HS-5 (cell line): Measurements from ENCODE around the gene RPTOR.

Source experiments
- DNase-seq: peaks from one replicate; pipeline ENCODE4 v3.0.0-alpha.2; 2012; ENCODE audit warnings: low read depth

Gene RPTOR

GRCh38 chr17:80916246-80916645 lies 371.6 kb downstream of the RPTOR start:
- no peak for DNase-seq

- no peak for DNase-seq
Observed at GRCh38 chr17:80917716-80918560, 373.3 kb downstream of the RPTOR start.

GRCh38 chr17:80918731-80919130 lies 374.1 kb downstream of the RPTOR start:
- no peak for DNase-seq

GRCh38 chr17:80919331-80920311 lies 375.0 kb downstream of the RPTOR start:
- DNase-seq, result no peak

GRCh38 chr17:80920441-80920840 lies 375.8 kb downstream of the RPTOR start:
- DNase-seq, result no peak

GRCh38 chr17:80921159-80921558 lies 376.5 kb downstream of the RPTOR start:
- DNase-seq, result no peak

GRCh38 chr17:80921741-80922579 lies 377.3 kb downstream of the RPTOR start:
- no peak for DNase-seq

- DNase-seq, result no peak
Observed at GRCh38 chr17:80922580-80923160, 378.0 kb downstream of the RPTOR start.

- no peak for DNase-seq
Observed at GRCh38 chr17:80923211-80924110, 378.8 kb downstream of the RPTOR start.

GRCh38 chr17:80924111-80924806 lies 379.6 kb downstream of the RPTOR start:
- no peak for DNase-seq

GRCh38 chr17:80924807-80925610 lies 380.4 kb downstream of the RPTOR start:
- no peak for DNase-seq

- DNase-seq, result no peak
Observed at GRCh38 chr17:80925688-80926335, 381.2 kb downstream of the RPTOR start.

GRCh38 chr17:80926591-80927250 lies 382.1 kb downstream of the RPTOR start:
- DNase-seq, result no peak

- no peak for DNase-seq
Observed at GRCh38 chr17:80927791-80928216, 383.2 kb downstream of the RPTOR start.

- no peak for DNase-seq
Observed at GRCh38 chr17:80929449-80929848, 384.8 kb downstream of the RPTOR start.

GRCh38 chr17:80930335-80931279 lies 386.0 kb downstream of the RPTOR start:
- DNase-seq, result no peak
